ENCODE data around the gene EDIL3.

- TF ChIP-seq, protein P1, sequence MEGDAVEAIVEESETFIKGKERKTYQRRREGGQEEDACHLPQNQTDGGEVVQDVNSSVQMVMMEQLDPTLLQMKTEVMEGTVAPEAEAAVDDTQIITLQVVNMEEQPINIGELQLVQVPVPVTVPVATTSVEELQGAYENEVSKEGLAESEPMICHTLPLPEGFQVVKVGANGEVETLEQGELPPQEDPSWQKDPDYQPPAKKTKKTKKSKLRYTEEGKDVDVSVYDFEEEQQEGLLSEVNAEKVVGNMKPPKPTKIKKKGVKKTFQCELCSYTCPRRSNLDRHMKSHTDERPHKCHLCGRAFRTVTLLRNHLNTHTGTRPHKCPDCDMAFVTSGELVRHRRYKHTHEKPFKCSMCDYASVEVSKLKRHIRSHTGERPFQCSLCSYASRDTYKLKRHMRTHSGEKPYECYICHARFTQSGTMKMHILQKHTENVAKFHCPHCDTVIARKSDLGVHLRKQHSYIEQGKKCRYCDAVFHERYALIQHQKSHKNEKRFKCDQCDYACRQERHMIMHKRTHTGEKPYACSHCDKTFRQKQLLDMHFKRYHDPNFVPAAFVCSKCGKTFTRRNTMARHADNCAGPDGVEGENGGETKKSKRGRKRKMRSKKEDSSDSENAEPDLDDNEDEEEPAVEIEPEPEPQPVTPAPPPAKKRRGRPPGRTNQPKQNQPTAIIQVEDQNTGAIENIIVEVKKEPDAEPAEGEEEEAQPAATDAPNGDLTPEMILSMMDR (IDR thresholded peaks at IDR 0.05), result no peak
- TF ChIP-seq POLR2A (IDR thresholded peaks at IDR 0.05), result no peak
Measured at GRCh38 chr5:83955916-83956315, 428.8 kb downstream of the EDIL3 start.

All from lower leg skin (tissue), 3 donors.